Measurements from ENCODE around the gene POU2F3.

Gene POU2F3

GRCh38 chr11:120280600-120281051, 40.7 kb downstream of the POU2F3 start:
- TF ChIP-seq FOXP2 (optimal IDR thresholded peaks at IDR 0.05; ENCODE audit: borderline replicate concordance, extremely low read depth, extremely low read length, insufficient read depth) (no peak), TAF1 (IDR thresholded peaks at IDR 0.05; ENCODE audit: borderline replicate concordance, insufficient read depth, low read length) (no peak), SIN3A (IDR thresholded peaks at IDR 0.05; ENCODE audit: borderline replicate concordance, insufficient read depth, low read length) (no peak), REST (IDR thresholded peaks at IDR 0.05; ENCODE audit: insufficient read depth in 1 of 2, low read depth in 2 of 2, low read length in 2 of 2) (no peak)

- TF ChIP-seq POLR2AphosphoS5 (IDR thresholded peaks at IDR 0.05; ENCODE audit: low read depth, low read length) = no peak
- no peak for TF ChIP-seq SIN3A (IDR thresholded peaks at IDR 0.05; ENCODE audit: borderline replicate concordance, insufficient read depth, low read length)
- TF ChIP-seq TAF1 (IDR thresholded peaks at IDR 0.05; ENCODE audit: borderline replicate concordance, insufficient read depth, low read length) = no peak
- no peak for TF ChIP-seq REST (IDR thresholded peaks at IDR 0.05; ENCODE audit: insufficient read depth in 1 of 2, low read depth in 2 of 2, low read length in 2 of 2)
- TF ChIP-seq FOXP2 (optimal IDR thresholded peaks at IDR 0.05; ENCODE audit: borderline replicate concordance, extremely low read depth, extremely low read length, insufficient read depth) = no peak
Measured at GRCh38 chr11:120281143-120281795, 41.3 kb downstream of the POU2F3 start.

- TF ChIP-seq REST (IDR thresholded peaks at IDR 0.05; ENCODE audit: insufficient read depth in 1 of 2, low read depth in 2 of 2, low read length in 2 of 2) (no peak), TAF1 (IDR thresholded peaks at IDR 0.05; ENCODE audit: borderline replicate concordance, insufficient read depth, low read length) (no peak)
Measured at GRCh38 chr11:120283124-120283523, 43.2 kb downstream of the POU2F3 start.

GRCh38 chr11:120284272-120284671, 44.3 kb downstream of the POU2F3 start:
- TF ChIP-seq POLR2AphosphoS5 (IDR thresholded peaks at IDR 0.05; ENCODE audit: low read depth, low read length) = no peak
- no peak for TF ChIP-seq FOXP2 (optimal IDR thresholded peaks at IDR 0.05; ENCODE audit: borderline replicate concordance, extremely low read depth, extremely low read length, insufficient read depth)
- no peak for TF ChIP-seq REST (IDR thresholded peaks at IDR 0.05; ENCODE audit: insufficient read depth in 1 of 2, low read depth in 2 of 2, low read length in 2 of 2)
- no peak for TF ChIP-seq SIN3A (IDR thresholded peaks at IDR 0.05; ENCODE audit: borderline replicate concordance, insufficient read depth, low read length)
- TF ChIP-seq TAF1 (IDR thresholded peaks at IDR 0.05; ENCODE audit: borderline replicate concordance, insufficient read depth, low read length) = no peak

- TF ChIP-seq REST (IDR thresholded peaks at IDR 0.05; ENCODE audit: insufficient read depth in 1 of 2, low read depth in 2 of 2, low read length in 2 of 2) = no peak
- no peak for TF ChIP-seq FOXP2 (optimal IDR thresholded peaks at IDR 0.05; ENCODE audit: borderline replicate concordance, extremely low read depth, extremely low read length, insufficient read depth)
- TF ChIP-seq SIN3A (IDR thresholded peaks at IDR 0.05; ENCODE audit: borderline replicate concordance, insufficient read depth, low read length) = no peak
- no peak for TF ChIP-seq POLR2AphosphoS5 (IDR thresholded peaks at IDR 0.05; ENCODE audit: low read depth, low read length)
- TF ChIP-seq TAF1 (IDR thresholded peaks at IDR 0.05; ENCODE audit: borderline replicate concordance, insufficient read depth, low read length) = no peak
Measured at GRCh38 chr11:120285256-120285655, 45.3 kb downstream of the POU2F3 start.
